Astrocyte (in vitro differentiated cells and primary cell): Measurements from ENCODE around the gene TENM4.

Experiments used
- EZH2 ChIP-seq: IDR thresholded peaks from 2 replicates; pipeline ENCODE4 v1.6.1; 2012; ENCODE audit warnings: mild to moderate bottlenecking, low read length, inconsistent platforms; ENCODE audit not compliant: insufficient read depth
- TF ChIP-seq, protein P1 (sequence below): IDR thresholded peaks from 2 replicates; pipeline ENCODE4 v1.5.1; 2011; ENCODE audit warnings: low read depth, mild to moderate bottlenecking, inconsistent platforms, low read length, moderate library complexity; ENCODE audit not compliant: insufficient read depth

DNA sequence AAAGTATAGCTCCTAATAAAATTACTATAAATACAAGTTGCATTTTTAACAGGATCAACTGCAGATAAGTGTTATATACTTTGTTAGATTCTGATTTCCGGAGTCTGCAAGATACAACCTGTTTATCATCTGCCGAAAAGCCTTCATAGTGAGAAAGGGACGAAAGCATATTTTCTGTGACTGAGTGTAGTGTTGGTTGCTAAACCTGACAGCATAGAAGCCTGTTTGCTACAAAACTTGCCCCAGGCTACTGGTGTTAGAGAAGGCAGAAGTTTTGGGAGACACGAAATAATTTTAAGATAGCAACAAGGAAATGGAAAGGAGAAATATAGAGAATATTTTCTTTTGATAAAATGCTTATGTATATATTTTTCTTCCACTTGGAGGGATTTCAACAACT, 622.6 kb downstream of the TENM4 start:
- no peak for TF ChIP-seq EZH2
- TF ChIP-seq, protein P1, sequence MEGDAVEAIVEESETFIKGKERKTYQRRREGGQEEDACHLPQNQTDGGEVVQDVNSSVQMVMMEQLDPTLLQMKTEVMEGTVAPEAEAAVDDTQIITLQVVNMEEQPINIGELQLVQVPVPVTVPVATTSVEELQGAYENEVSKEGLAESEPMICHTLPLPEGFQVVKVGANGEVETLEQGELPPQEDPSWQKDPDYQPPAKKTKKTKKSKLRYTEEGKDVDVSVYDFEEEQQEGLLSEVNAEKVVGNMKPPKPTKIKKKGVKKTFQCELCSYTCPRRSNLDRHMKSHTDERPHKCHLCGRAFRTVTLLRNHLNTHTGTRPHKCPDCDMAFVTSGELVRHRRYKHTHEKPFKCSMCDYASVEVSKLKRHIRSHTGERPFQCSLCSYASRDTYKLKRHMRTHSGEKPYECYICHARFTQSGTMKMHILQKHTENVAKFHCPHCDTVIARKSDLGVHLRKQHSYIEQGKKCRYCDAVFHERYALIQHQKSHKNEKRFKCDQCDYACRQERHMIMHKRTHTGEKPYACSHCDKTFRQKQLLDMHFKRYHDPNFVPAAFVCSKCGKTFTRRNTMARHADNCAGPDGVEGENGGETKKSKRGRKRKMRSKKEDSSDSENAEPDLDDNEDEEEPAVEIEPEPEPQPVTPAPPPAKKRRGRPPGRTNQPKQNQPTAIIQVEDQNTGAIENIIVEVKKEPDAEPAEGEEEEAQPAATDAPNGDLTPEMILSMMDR = no peak
